K562 (cell line): Measurements from ENCODE around the gene NSUN2. TPM values are rescaled to one million over a fixed set of nuclear protein-coding genes. Genes with fewer than 3 reads are reported as not detected.

Experiments used
- MTA2 ChIP-seq: fragments of 450-650 bp; IDR thresholded peaks from 2 replicates; pipeline ENCODE4 v1.6.1; 2016; ENCODE audit warnings: low read depth
- polyA plus RNA-seq, 8 experiments: library from polyadenylated mRNA; depleted of rRNA in 4 of 8; stranded (reverse) in 5 of 8; unstranded in 3 of 8; fragments of >200 nt; fragmentation: Nextera tagmentation in 2 of 8; fragmentation: Illumina TruSeq in 1 of 8; extraction: Ambion mirVana in 2 of 8; extraction: Trizol in 1 of 8; gene quantifications; 2 replicates each; pipeline versions ENCODE4 v1.2.1 to v1.2.3, GENCODE V29; 2011 to 2014; ENCODE audit warnings: inconsistent platforms in 1 of 8, missing spikeins in 1 of 8
- total RNA-seq, 7 experiments: library from RNA; depleted of rRNA in 6 of 7; stranded (reverse); fragments of >200 nt in 6 of 7; fragmentation: Illumina TruSeq in 2 of 7; extraction: Trizol in 2 of 7; gene quantifications; 2 replicates each; pipeline versions ENCODE4 v1.2.1 to v1.2.3, GENCODE V29; 2011 to 2021; ENCODE audit warnings: low replicate concordance in 1 of 7
- TF ChIP-seq, protein P1 (sequence below): sonication (generic); formaldehyde crosslinking; IDR thresholded peaks from 2 replicates; pipeline ENCODE4 v1.8.1; 2022; ENCODE audit warnings: missing genetic modification reagents
- TF ChIP-seq, protein P2 (sequence below): fragments of 450-650 bp; IDR thresholded peaks from 2 replicates; pipeline ENCODE4 v1.6.1; 2016; ENCODE audit warnings: low read depth

NSUN2 gene
- total and polyA plus RNA-seq, 9 of the 15 experiments (the other 6 are each of a cell fraction or from before 2014, with no cell fraction given) = 9.2 to 167 (median 127) TPM

DNA sequence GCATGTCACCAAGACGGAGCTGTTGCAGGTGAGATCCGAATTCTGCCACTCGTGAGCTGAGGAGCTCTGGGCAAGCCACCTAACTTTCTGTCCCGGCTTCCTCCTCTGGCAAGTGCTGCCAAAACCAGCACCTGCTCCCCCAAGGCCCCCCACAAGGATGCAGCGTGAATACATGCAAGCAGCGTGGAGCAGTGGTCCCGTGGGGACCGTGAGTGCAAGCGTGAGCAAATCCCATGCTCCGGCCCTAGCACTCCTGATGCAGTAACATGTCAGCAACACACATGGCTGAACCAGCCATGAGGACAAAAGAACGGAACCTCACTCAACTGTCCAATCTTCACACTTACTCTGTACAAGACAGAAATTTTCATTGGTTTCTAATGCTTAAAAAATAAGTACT, 31.0 kb downstream of the NSUN2 start (continued):
- TF ChIP-seq, protein P1, sequence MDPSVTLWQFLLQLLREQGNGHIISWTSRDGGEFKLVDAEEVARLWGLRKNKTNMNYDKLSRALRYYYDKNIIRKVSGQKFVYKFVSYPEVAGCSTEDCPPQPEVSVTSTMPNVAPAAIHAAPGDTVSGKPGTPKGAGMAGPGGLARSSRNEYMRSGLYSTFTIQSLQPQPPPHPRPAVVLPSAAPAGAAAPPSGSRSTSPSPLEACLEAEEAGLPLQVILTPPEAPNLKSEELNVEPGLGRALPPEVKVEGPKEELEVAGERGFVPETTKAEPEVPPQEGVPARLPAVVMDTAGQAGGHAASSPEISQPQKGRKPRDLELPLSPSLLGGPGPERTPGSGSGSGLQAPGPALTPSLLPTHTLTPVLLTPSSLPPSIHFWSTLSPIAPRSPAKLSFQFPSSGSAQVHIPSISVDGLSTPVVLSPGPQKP = no peak
- TF ChIP-seq, protein P2, sequence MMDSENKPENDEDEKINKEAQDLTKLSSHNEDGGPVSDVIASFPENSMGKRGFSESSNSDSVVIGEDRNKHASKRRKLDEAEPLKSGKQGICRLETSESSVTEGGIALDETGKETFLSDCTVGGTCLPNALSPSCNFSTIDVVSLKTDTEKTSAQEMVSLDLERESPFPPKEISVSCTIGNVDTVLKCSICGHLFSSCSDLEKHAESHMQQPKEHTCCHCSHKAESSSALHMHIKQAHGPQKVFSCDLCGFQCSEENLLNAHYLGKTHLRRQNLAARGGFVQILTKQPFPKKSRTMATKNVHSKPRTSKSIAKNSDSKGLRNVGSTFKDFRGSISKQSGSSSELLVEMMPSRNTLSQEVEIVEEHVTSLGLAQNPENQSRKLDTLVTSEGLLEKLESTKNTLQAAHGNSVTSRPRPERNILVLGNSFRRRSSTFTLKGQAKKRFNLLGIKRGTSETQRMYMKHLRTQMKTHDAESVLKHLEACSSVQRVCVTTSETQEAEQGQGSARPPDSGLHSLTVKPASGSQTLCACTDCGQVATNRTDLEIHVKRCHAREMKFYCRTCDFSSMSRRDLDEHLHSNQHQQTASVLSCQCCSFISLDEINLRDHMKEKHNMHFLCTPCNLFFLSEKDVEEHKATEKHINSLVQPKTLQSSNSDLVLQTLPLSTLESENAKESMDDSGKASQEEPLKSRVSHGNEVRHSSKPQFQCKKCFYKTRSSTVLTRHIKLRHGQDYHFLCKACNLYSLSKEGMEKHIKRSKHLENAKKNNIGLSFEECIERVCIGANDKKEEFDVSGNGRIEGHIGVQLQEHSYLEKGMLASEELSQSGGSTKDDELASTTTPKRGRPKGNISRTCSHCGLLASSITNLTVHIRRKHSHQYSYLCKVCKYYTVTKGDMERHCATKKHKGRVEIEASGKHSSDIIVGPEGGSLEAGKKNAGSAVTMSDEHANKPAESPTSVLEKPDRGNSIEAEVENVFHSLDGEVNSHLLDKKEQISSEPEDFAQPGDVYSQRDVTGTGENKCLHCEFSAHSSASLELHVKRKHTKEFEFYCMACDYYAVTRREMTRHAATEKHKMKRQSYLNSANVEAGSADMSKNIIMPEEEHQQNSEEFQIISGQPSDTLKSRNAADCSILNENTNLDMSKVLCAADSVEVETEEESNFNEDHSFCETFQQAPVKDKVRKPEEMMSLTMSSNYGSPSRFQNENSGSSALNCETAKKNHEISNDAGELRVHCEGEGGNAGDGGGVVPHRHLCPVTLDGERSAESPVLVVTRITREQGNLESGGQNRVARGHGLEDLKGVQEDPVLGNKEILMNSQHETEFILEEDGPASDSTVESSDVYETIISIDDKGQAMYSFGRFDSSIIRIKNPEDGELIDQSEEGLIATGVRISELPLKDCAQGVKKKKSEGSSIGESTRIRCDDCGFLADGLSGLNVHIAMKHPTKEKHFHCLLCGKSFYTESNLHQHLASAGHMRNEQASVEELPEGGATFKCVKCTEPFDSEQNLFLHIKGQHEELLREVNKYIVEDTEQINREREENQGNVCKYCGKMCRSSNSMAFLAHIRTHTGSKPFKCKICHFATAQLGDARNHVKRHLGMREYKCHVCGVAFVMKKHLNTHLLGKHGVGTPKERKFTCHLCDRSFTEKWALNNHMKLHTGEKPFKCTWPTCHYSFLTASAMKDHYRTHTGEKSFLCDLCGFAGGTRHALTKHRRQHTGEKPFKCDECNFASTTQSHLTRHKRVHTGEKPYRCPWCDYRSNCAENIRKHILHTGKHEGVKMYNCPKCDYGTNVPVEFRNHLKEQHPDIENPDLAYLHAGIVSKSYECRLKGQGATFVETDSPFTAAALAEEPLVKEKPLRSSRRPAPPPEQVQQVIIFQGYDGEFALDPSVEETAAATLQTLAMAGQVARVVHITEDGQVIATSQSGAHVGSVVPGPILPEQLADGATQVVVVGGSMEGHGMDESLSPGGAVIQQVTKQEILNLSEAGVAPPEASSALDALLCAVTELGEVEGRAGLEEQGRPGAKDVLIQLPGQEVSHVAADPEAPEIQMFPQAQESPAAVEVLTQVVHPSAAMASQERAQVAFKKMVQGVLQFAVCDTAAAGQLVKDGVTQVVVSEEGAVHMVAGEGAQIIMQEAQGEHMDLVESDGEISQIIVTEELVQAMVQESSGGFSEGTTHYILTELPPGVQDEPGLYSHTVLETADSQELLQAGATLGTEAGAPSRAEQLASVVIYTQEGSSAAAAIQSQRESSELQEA = no peak
- TF ChIP-seq MTA2 = no peak
